T-helper 2 cell (primary cell): ENCODE measurements around the gene ASF1B.
"Not testable (repeated sequence)": the region's sequence is repeated elsewhere in the genome, so short reads cannot be mapped to it uniquely, and the experiment has no call there.

Experiments
- DNase-seq, 5 experiments: peaks; one replicate each; pipeline versions ENCODE4 v3.0.0 to v3.0.0-alpha.2; 2012 to 2022

ASF1B gene

DNA sequence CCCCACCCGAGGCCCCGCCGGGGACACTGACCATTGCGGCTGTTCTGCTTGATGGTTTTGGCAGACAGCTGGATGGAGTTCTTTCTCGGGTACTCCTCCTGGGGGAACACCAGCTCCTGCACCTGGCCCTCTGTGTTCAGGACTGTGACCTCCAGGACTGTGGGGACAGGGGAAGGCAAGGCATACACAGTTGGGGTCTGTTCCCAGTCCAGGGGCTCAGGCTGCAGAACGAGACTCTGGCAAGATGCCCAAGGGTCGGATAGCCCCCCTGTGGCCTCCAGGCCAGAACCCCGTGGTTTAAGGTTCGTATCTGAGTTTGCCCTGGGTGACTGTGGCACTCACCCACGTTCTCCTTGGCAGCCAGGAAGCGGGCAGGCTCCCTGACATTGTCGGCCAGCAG lies 22.7 kb upstream of the ASF1B start:
- DNase-seq = no peak

DNA sequence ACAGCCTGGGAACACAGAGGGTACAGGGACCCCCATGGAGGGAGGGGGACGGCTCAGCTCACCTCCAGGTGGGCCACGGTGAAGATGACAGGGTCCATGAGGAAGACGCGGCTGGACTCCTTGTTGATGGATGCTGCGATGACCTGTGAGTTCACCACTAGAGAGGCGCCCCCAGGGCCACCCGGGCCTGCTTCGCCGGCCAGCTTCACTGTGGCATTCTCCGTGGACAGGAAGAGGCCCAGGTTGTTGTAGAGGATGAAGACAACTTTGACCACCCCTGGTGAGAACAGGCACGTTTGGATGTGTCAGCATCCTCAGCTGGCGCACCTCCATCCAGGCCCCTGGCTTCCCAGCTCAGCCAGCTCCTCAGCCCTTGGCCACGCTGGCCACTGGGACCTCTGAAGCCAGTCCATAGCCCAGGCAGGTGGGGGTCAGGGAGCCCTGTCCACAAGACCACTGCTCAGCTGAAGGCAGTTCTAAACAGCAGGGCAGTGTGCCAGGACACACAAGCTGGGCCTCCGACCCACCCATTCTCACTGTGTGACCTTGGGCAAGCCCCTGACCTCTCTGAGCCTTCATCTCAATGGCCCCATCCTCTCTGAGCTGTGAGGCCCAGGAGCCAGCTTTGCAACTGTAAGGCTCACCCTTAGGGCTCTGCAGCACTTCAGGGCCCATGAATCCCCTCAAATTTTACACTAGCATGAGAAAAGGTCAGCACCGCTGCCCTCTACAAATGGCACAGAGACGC lies 22.1 kb upstream of the ASF1B start:
- no peak for DNase-seq

GRCh38 chr19:14156971-14157717 lies 20.8 kb upstream of the ASF1B start:
- DNase-seq = no peak

- DNase-seq = no peak
Observed at GRCh38 chr19:14156122-14156521, 19.7 kb upstream of the ASF1B start.

DNA sequence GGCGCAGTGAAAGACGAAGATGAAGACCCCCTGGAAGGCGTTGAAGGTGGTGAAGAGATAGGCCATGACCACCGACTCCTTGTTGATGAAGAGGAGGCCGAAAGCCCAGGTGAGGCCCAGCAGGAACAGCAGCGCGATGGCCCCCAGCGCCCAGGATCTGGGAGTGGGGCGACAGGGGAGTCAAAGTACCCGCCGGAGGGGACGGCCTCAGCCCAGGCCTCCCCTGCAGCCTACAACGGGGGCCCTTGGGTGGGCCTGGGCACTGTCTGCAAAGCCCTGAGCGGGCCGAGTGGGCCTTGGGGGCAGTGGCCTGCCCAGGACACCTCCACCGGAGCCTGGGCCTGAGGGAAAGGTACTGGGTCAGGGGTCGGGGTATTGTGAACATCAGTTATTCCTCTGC lies 19.0 kb upstream of the ASF1B start:
- DNase-seq = no peak

- no peak for DNase-seq
Observed at GRCh38 chr19:14152713-14153112, 16.3 kb upstream of the ASF1B start.

GRCh38 chr19:14150770-14151661 lies 14.6 kb upstream of the ASF1B start:
- no peak for DNase-seq

DNA sequence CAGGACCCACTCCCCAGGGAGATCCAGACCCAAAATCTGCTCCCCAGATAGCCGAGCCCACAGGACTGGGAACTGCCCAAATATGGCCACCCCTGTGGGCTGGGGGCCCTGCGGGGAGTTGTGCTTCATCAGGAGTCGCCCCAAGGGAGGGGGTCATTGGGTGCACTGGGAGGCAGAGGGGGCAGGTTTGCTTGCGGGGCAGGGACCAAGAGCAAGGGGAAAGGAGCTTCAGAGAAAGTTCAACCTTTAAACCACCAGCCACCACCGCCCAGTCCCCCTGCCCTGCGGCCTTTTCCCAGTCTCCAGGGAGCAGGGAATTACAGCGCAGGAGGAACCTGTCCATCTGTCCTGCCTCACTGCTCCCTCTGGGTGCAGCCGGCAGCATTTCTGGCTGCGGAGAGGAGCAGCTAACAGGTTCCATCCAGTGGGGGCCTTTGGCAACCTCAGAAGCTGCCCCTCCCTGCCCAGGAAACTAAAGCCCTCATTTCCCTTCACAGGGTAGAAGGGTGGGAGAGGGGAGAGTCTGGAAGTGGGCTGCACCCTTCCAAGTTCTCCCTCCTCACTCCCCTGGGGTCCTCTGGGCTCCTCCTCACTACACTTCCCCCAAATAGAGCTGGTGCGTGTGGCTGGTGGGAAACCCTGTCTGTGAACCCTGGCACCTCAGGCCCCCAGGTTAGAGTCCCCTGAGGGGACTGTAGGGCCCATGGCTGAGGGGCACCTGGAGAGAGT lies 13.8 kb upstream of the ASF1B start:
- DNase-seq = peak in 1 of 5 experiments; percentile 30

- DNase-seq = peak in 4 of 5 experiments; percentile 15 to 84 (median 52)
Observed at GRCh38 chr19:14149509-14149994, 13.2 kb upstream of the ASF1B start.

GRCh38 chr19:14148751-14149410 lies 12.5 kb upstream of the ASF1B start:
- DNase-seq = no peak

- peak in 4 of 5 experiments; percentile 22 to 61 (median 33) for DNase-seq
Observed at GRCh38 chr19:14147797-14148605, 11.6 kb upstream of the ASF1B start.

- DNase-seq = no peak
Observed at GRCh38 chr19:14146789-14147216, 10.4 kb upstream of the ASF1B start.

DNA sequence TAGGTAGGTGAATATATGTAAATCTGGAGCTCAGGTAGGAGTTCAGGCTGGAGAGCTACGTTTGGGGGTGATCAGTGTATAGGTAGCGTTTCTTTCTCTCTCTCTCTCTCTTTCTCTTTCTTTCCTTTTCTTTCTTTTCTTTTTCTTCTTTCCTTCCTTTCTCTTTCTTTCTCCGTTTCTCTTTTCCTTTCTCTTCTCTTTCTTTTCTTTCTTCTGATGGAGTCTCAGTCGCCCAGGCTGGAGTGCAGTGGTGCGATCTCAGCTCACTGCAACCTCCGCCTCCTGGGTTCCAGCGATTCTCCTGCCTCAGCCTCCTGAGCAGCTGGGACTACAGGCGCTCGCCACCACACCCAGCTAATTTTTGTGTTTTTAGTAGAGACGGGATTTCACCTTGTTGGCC lies 9.8 kb upstream of the ASF1B start:
- not testable (repeated sequence) for DNase-seq

GRCh38 chr19:14145381-14145780 lies 9.0 kb upstream of the ASF1B start:
- no peak for DNase-seq

GRCh38 chr19:14142262-14143190 lies 6.1 kb upstream of the ASF1B start:
- DNase-seq = no peak

- DNase-seq = no peak
Observed at GRCh38 chr19:14141041-14141440, 4.7 kb upstream of the ASF1B start.

DNA sequence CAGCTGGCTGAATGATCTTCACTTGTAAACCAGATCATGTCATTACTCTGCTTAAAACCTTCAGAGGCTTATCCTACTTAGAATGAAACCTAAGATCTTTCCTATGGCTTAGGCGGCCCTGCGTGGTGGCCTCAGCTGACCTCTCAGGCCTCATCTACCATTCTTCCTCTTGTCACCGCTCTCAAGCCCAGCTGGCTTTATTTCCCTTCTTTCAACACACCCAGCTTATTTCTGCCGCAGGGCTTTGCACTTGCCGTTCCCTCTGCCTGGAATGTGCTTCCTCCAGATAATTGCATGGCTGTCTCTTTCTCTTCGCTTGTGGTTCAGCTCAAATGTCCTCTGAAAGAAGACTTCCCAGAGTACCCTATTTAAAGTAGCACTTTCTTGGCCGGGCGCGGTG lies 3.6 kb upstream of the ASF1B start:
- DNase-seq = no peak

DNA sequence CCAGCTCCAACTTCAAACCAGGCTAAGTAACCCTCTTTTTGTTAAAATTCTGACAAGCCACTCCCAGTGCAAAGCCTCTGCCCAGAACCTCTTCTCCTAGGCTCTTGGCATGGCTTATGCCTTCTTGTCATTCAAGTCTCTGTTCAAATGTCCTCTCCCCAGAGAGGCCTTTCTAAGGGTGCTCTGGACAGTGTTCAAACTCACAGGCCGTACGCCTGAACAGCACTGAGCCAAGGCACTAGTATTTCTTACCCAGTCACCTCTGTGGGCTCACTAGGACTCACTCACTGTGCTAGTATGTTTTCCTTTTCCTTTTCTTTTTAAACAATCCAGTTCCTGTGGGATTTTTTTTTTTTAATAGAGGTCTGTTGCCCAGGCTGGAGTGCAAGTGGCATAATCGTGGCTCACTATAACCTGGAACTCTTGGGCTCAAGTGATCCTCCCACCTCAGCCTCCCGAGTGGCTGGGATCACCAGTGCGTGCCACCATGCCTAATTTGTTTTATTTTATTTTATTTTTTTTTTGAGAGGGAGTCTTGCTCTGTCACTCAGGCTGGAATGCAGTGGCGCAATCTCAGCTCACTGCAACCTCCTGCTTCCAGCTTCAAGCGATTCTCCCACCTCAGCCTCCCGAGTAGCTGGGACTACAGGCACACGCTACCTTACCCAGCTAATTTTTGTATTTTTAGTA lies 2.3 kb upstream of the ASF1B start:
- DNase-seq = no peak

DNA sequence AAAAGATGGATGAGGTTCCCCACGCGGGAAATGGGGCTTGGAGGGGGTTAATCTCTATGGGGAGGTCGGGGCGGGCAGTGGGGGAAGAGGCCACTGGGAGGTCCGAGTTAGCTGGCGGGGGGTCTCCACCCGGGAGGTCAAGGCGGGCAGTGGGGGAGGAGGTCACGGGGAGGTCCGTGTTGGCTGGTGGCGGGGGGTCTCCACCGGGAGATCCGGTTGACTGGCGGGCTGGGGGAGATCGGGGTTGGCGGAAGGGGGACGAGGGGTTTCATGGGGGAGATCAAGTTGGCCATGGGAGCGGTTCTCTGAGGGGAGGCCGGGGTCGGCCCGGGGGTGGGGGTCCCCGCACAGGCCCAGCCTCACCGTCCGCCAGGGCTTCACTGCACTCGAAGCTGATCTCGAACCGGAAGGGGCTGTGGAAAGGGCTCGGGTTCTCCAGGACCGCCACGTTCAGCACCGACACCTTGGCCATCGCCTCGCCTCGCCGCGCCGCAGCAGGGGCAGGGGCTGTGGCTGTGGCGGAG lies 342 bp downstream of the ASF1B start:
- DNase-seq = no peak
